Fibroblast of lung (primary cell): ENCODE results near the gene CEP78. TPM values are rescaled to one million over a fixed set of nuclear protein-coding genes. Genes with fewer than 3 reads are reported as not detected.
A peak's percentile ranks its signal among the peaks of the same experiment; 100 is the strongest.

Experiments used
- DNase-seq, 2 donors: peaks; one replicate each; pipeline versions ENCODE4 v3.0.0 to v3.0.0-alpha.2; 2010; ENCODE audit warnings: low read depth in 2 of 2
- H2AFZ ChIP-seq: 2 replicates; pipeline ENCODE4 v1.5.1; 2012; ENCODE audit warnings: low read length, control low read depth, inconsistent platforms
- H3K27ac ChIP-seq: 2 replicates; pipeline ENCODE4 v1.5.1; 2011; ENCODE audit warnings: low read length, control low read depth; ENCODE audit not compliant: insufficient read depth
- H3K27me3 ChIP-seq: 2 replicates; pipeline ENCODE4 v1.5.1; 2011; ENCODE audit warnings: mild to moderate bottlenecking, low read length; ENCODE audit not compliant: control insufficient read depth, insufficient read depth
- H3K36me3 ChIP-seq: 2 replicates; pipeline ENCODE4 v1.5.1; 2011; ENCODE audit warnings: low read length; ENCODE audit not compliant: control insufficient read depth, insufficient read depth
- H3K4me1 ChIP-seq: 2 replicates; pipeline ENCODE4 v1.5.1; 2011; ENCODE audit warnings: low read length; ENCODE audit not compliant: control insufficient read depth, insufficient read depth; ENCODE audit errors: extremely low read depth
- H3K4me2 ChIP-seq: 2 replicates; pipeline ENCODE4 v1.5.1; 2011; ENCODE audit warnings: low read length, control low read depth; ENCODE audit not compliant: insufficient read depth; ENCODE audit errors: extremely low read depth
- H3K4me3 ChIP-seq, 4 experiments: fragments of 200-600 bp in 1 of 4; sonication (generic) in 1 of 4; replicated peaks in 1 of 4; 2 replicates each; pipeline ENCODE4 v1.5.1; 2011 to 2016; ENCODE audit warnings: low read length in 4 of 4, low read depth in 3 of 4, mild to moderate bottlenecking in 3 of 4, control low read depth in 2 of 4, inconsistent platforms in 1 of 4, mixed read lengths in 1 of 4; ENCODE audit not compliant: insufficient read depth in 1 of 4; ENCODE audit errors: control extremely low read depth in 1 of 4
- H3K79me2 ChIP-seq: 2 replicates; pipeline ENCODE4 v1.5.1; 2012; ENCODE audit warnings: mild to moderate bottlenecking, low read length, inconsistent platforms; ENCODE audit not compliant: control insufficient read depth, insufficient read depth
- H3K9ac ChIP-seq: 2 replicates; pipeline ENCODE4 v1.5.1; 2011; ENCODE audit warnings: mild to moderate bottlenecking, low read length, control low read depth; ENCODE audit not compliant: insufficient read depth
- H3K9me3 ChIP-seq: 2 replicates; pipeline ENCODE4 v1.5.1; 2012; ENCODE audit warnings: low read depth, low read length; ENCODE audit not compliant: control insufficient read depth, insufficient read depth
- H4K20me1 ChIP-seq: 2 replicates; pipeline ENCODE4 v1.5.1; 2011; ENCODE audit warnings: low read length; ENCODE audit not compliant: control insufficient read depth, insufficient read depth; ENCODE audit errors: extremely low read depth
- CTCF ChIP-seq, 2 donors: IDR thresholded peaks in 1 of 2; conservative IDR thresholded peaks in 1 of 2; 1 replicate in 1 of 2; 2 replicates in 1 of 2; pipeline ENCODE4 v1.5.1; 2011 to 2012; ENCODE audit warnings: low read length in 2 of 2, control low read depth in 1 of 2, inconsistent platforms in 1 of 2, low read depth in 1 of 2, mild to moderate bottlenecking in 1 of 2
- EZH2 ChIP-seq: IDR thresholded peaks from 2 replicates; pipeline ENCODE4 v1.5.1; 2012; ENCODE audit warnings: low read length, control low read depth, mild to moderate bottlenecking; ENCODE audit errors: missing control alignments
- polyA plus RNA-seq, 2 donors: library from polyadenylated mRNA; depleted of rRNA in 1 of 2; stranded (reverse) in 1 of 2; unstranded in 1 of 2; fragments of >200 nt; gene quantifications; 2 replicates each; pipeline ENCODE4 v1.2.1, GENCODE V29; 2011 to 2012; ENCODE audit warnings: missing spikeins in 1 of 2
- total RNA-seq: library from RNA; depleted of rRNA; stranded (reverse); fragments of >200 nt; gene quantifications from 2 replicates; pipeline ENCODE4 v1.2.1, GENCODE V29; 2014

Gene CEP78
- total and polyA plus RNA-seq, 2 donors (not counting 1 experiment from before 2014, with no cell fraction given) = 8.9 to 10.4 TPM

DNA sequence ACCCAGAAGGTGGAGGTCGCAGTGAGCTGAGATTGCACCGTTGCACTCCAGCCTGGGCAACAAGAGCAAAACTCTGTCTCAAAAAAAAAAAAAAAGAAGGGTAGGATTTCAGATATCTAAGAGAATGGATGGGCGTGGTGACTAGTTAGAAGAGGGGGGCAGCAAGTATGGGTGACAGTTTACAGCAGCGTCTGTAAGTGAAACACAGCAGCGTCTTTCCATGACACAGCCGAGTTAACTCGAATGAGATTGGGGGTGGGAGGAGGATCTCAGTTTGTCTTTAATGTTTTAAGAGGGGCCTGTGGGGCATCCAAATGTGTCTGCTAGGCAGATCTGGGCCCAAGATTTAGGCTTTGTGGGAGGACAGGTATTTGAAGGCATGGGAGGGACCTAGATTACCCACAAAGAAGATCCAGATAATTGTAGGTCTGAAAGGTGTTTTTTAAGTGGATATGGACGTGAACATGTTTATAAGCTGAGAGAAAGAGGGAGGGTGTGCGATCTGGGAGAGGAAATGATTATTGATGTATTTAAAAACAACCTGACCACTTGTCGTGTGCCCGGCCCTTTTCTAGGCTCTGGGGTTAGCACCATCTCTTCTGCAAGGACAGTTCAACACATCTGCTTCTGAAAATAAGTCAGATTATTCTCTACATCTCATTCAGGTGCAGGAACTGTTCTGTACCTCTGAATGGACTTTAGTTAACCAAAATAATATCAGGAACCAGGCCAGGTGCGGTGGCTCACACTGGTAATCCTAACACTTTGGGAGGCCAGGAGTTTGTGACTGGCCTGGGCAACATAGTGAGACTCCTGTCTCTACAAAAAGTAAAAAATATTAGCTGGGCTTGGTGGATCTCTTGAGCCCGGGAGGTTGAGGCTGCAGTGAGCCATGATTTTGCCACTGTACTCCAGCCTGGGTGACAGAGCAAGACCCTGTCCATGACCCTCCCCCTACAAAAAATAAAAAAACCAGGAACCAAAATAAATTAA, 2.5 kb downstream of the CEP78 start:
- peaks cover 9% of the 10 kb centered on the region for H3K79me2 ChIP-seq
- no peak overlapping the region for H3K27ac ChIP-seq
- H2AFZ ChIP-seq = no peak overlapping the region
- H3K9me3 ChIP-seq = no peaks in the 10 kb centered on the region
- no peaks in the 10 kb centered on the region for H3K36me3 ChIP-seq
- H3K4me1 ChIP-seq = peaks cover 2% of the 10 kb centered on the region
- no peak overlapping the region for H3K4me3 ChIP-seq
- no peak for DNase-seq
- no peak overlapping the region for H3K9ac ChIP-seq
- no peaks in the 10 kb centered on the region for H4K20me1 ChIP-seq
- no peaks in the 10 kb centered on the region for H3K27me3 ChIP-seq
- no peak overlapping the region for H3K4me2 ChIP-seq
- TF ChIP-seq CTCF (conservative IDR thresholded peaks at IDR 0.05 in 1 of 2, IDR thresholded peaks at IDR 0.05 in 1 of 2; ENCODE audit: low read depth in 1 of 2, low read length in 2 of 2) (no peak), EZH2 (no peak)

GRCh38 chr9:78239506-78239905, 3.6 kb downstream of the CEP78 start:
- no peaks in the 10 kb centered on the region for H3K36me3 ChIP-seq
- no peaks in the 10 kb centered on the region for H3K27me3 ChIP-seq
- H3K9me3 ChIP-seq = no peaks in the 10 kb centered on the region
- peaks cover 2% of the 10 kb centered on the region for H3K4me1 ChIP-seq
- TF ChIP-seq EZH2 (no peak), CTCF (conservative IDR thresholded peaks at IDR 0.05 in 1 of 2, IDR thresholded peaks at IDR 0.05 in 1 of 2; ENCODE audit: low read depth in 1 of 2, low read length in 2 of 2) (peak in 1 of 2 donors; percentile 8)
- peaks cover 9% of the 10 kb centered on the region for H3K79me2 ChIP-seq
- H3K27ac ChIP-seq = no peak overlapping the region
- no peak overlapping the region for H3K9ac ChIP-seq
- H4K20me1 ChIP-seq = no peaks in the 10 kb centered on the region
- no peak overlapping the region for H3K4me3 ChIP-seq
- H2AFZ ChIP-seq = no peak overlapping the region
- no peak overlapping the region for H3K4me2 ChIP-seq
- no peak for DNase-seq

DNA sequence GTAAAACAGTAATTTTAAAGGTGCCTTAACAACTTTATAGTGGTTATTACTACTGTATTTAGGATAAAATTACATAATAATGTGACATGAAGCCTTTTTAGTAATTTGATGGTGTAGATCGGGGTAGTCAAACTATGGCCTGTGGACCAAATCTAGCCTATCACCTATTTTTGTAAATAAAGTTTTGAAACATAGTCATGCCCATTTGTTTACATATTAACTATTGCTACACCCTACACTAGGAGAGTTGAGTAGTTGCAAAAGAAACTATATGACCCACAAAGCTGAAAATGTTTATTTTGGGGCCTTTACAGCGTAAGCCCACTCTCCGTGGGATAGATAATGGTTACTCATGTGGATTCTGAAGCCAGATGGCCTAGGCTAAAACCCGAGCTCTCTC, 6.2 kb downstream of the CEP78 start:
- H3K79me2 ChIP-seq = peaks cover 4% of the 10 kb centered on the region
- no peaks in the 10 kb centered on the region for H4K20me1 ChIP-seq
- no peak overlapping the region for H3K4me3 ChIP-seq
- no peaks in the 10 kb centered on the region for H3K9me3 ChIP-seq
- DNase-seq = peak in 1 of 2 donors; percentile 11
- no peaks in the 10 kb centered on the region for H3K4me1 ChIP-seq
- no peaks in the 10 kb centered on the region for H3K36me3 ChIP-seq
- no peak overlapping the region for H3K27ac ChIP-seq
- TF ChIP-seq EZH2 (no peak), CTCF (conservative IDR thresholded peaks at IDR 0.05 in 1 of 2, IDR thresholded peaks at IDR 0.05 in 1 of 2; ENCODE audit: low read depth in 1 of 2, low read length in 2 of 2) (no peak)
- no peaks in the 10 kb centered on the region for H3K27me3 ChIP-seq
- no peak overlapping the region for H3K4me2 ChIP-seq
- H2AFZ ChIP-seq = no peak overlapping the region
- no peak overlapping the region for H3K9ac ChIP-seq
